Loucy (cell line): Measurements from ENCODE around the gene MSMO1.

ENCODE experiments used
- EZH2phosphoT487 ChIP-seq: fragments of 200-600 bp; IDR thresholded peaks from 2 replicates; pipeline ENCODE4 v1.6.1; 2018; ENCODE audit warnings: antibody characterized with exemption, mild to moderate bottlenecking, moderate library complexity, borderline replicate concordance
- TF ChIP-seq, protein P1 (sequence below): fragments of 200-600 bp; sonication (generic); conservative IDR thresholded peaks from 2 replicates; pipeline ENCODE4 v1.5.1; 2014; ENCODE audit warnings: mild to moderate bottlenecking, antibody characterized with exemption, low read length

- TF ChIP-seq, protein P1, sequence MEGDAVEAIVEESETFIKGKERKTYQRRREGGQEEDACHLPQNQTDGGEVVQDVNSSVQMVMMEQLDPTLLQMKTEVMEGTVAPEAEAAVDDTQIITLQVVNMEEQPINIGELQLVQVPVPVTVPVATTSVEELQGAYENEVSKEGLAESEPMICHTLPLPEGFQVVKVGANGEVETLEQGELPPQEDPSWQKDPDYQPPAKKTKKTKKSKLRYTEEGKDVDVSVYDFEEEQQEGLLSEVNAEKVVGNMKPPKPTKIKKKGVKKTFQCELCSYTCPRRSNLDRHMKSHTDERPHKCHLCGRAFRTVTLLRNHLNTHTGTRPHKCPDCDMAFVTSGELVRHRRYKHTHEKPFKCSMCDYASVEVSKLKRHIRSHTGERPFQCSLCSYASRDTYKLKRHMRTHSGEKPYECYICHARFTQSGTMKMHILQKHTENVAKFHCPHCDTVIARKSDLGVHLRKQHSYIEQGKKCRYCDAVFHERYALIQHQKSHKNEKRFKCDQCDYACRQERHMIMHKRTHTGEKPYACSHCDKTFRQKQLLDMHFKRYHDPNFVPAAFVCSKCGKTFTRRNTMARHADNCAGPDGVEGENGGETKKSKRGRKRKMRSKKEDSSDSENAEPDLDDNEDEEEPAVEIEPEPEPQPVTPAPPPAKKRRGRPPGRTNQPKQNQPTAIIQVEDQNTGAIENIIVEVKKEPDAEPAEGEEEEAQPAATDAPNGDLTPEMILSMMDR, result no peak
- TF ChIP-seq EZH2phosphoT487, result no peak
Measured at GRCh38 chr4:165308606-165309005, 18.9 kb upstream of the MSMO1 start.
